ENCODE measurements around the gene SERPINE3. TPM values are rescaled to one million over a fixed set of nuclear protein-coding genes. Genes with fewer than 3 reads are reported as not detected.

The SERPINE3 gene
- total RNA-seq, 2 donors from 2014 or later: not detected

GRCh38 chr13:51339952-51340732 lies 651 bp downstream of the SERPINE3 start:
- Histone ChIP-seq H3K4me3 (no peak overlapping the region), H3K4me1 (replicated peaks) (no peaks in the 10 kb centered on the region), H3K36me3 (no peaks in the 10 kb centered on the region), H3K27ac (no peak overlapping the region), H3K9me3 (no peaks in the 10 kb centered on the region), H3K27me3 (replicated peaks; ENCODE audit: insufficient read depth) (no peaks in the 10 kb centered on the region)
- no peak for DNase-seq (ENCODE audit: low spot score)
- WGBS: 73% methylated on average over 4 of the region's 4 CpGs
- intact Hi-C loops (cut with DNase I): no loop called here
- no peak for TF ChIP-seq POLR2A (IDR thresholded peaks at IDR 0.05)
- TF ChIP-seq CTCF (IDR thresholded peaks at IDR 0.05): no peak
- TF ChIP-seq POLR2AphosphoS5 (IDR thresholded peaks at IDR 0.05): no peak

GRCh38 chr13:51341232-51341631 lies 1.7 kb downstream of the SERPINE3 start:
- Histone ChIP-seq H3K27me3 (replicated peaks; ENCODE audit: insufficient read depth) (no peaks in the 10 kb centered on the region), H3K9me3 (no peaks in the 10 kb centered on the region), H3K27ac (no peak overlapping the region), H3K4me1 (replicated peaks) (no peaks in the 10 kb centered on the region), H3K36me3 (no peaks in the 10 kb centered on the region), H3K4me3 (no peak overlapping the region)
- intact Hi-C loops (cut with DNase I): no loop called here
- no peak for DNase-seq (ENCODE audit: low spot score)
- WGBS: 86% methylated on average over 2 of the region's 2 CpGs
- TF ChIP-seq POLR2AphosphoS5 (IDR thresholded peaks at IDR 0.05) (no peak), CTCF (IDR thresholded peaks at IDR 0.05) (no peak), POLR2A (IDR thresholded peaks at IDR 0.05) (no peak)

GRCh38 chr13:51341791-51342190 lies 2.3 kb downstream of the SERPINE3 start:
- Histone ChIP-seq H3K4me1 (replicated peaks) (no peaks in the 10 kb centered on the region), H3K27ac (no peak overlapping the region), H3K9me3 (no peaks in the 10 kb centered on the region), H3K27me3 (replicated peaks; ENCODE audit: insufficient read depth) (no peaks in the 10 kb centered on the region), H3K4me3 (no peak overlapping the region), H3K36me3 (no peaks in the 10 kb centered on the region)
- intact Hi-C loops (cut with DNase I): no loop called here
- WGBS: 59% methylated on average over 4 of the region's 4 CpGs
- no peak for TF ChIP-seq POLR2A (IDR thresholded peaks at IDR 0.05)
- no peak for TF ChIP-seq CTCF (IDR thresholded peaks at IDR 0.05)
- TF ChIP-seq POLR2AphosphoS5 (IDR thresholded peaks at IDR 0.05): no peak
- DNase-seq (ENCODE audit: low spot score): no peak

GRCh38 chr13:51342706-51343105 lies 3.2 kb downstream of the SERPINE3 start:
- no peaks in the 10 kb centered on the region for H3K4me1 ChIP-seq (replicated peaks)
- no peak overlapping the region for H3K27ac ChIP-seq
- intact Hi-C loops (cut with DNase I): no loop called here
- no peak for TF ChIP-seq POLR2AphosphoS5 (IDR thresholded peaks at IDR 0.05)
- TF ChIP-seq CTCF (IDR thresholded peaks at IDR 0.05): no peak
- no peak for TF ChIP-seq POLR2A (IDR thresholded peaks at IDR 0.05)
- 87% methylated on average over 4 of the region's 4 CpGs for WGBS
- DNase-seq (ENCODE audit: low spot score): no peak
- H3K4me3 ChIP-seq: no peak overlapping the region
- H3K27me3 ChIP-seq (replicated peaks; ENCODE audit: insufficient read depth): no peaks in the 10 kb centered on the region
- H3K9me3 ChIP-seq: no peaks in the 10 kb centered on the region
- H3K36me3 ChIP-seq: no peaks in the 10 kb centered on the region

GRCh38 chr13:51343475-51343874 lies 4.0 kb downstream of the SERPINE3 start:
- Histone ChIP-seq H3K4me1 (replicated peaks) (no peaks in the 10 kb centered on the region), H3K27me3 (replicated peaks; ENCODE audit: insufficient read depth) (no peaks in the 10 kb centered on the region), H3K4me3 (no peak overlapping the region), H3K27ac (no peak overlapping the region), H3K9me3 (no peaks in the 10 kb centered on the region), H3K36me3 (no peaks in the 10 kb centered on the region)
- DNase-seq (ENCODE audit: low spot score): no peak
- WGBS: 70% methylated on average over 5 of the region's 5 CpGs
- intact Hi-C loops (cut with DNase I): no loop called here
- TF ChIP-seq POLR2AphosphoS5 (IDR thresholded peaks at IDR 0.05) (no peak), POLR2A (IDR thresholded peaks at IDR 0.05) (no peak), CTCF (IDR thresholded peaks at IDR 0.05) (no peak)

Data from prostate gland (tissue), 2 donors.